Endothelial cell of umbilical vein (primary cell): ENCODE data around the gene SH3BP2. TPM values are rescaled to one million over a fixed set of nuclear protein-coding genes. Genes with fewer than 3 reads are reported as not detected.

Experiments used
- BruUV-seq: library from RNA; stranded (reverse); fragments of 400-500 nt; replicated peaks from 2 replicates; lab custom pipeline; 2021; lab: Mats Ljungman, UMichigan
- CTCF ChIA-PET: fragments of 300-600, 350-600 bp; sonication (Branson Sonifier 250); formaldehyde crosslinking; loops from one replicate; lab custom pipeline; 2021; ENCODE audit warnings: antibody characterized with exemption, inconsistent platforms; lab: Charles Lee
- POLR2A ChIA-PET: fragments of 300-600, 350-600 bp; sonication (Branson Sonifier 250); formaldehyde crosslinking; loops from one replicate; lab custom pipeline; 2021; ENCODE audit warnings: antibody characterized with exemption, inconsistent platforms; lab: Charles Lee
- DNase-seq: peaks from one replicate; pipeline ENCODE4 v3.0.0-alpha.2; 2011; ENCODE audit warnings: low read depth, low spot score
- FAIRE-seq: peaks from 2 replicates; lab custom pipeline; 2011; peaks lifted over from hg19 to GRCh38; lab: Jason Lieb, UNC
- H2AFZ ChIP-seq: 2 replicates; pipeline ENCODE4 v1.6.0; 2012; ENCODE audit warnings: low read depth, low read length, control low read depth, inconsistent platforms
- H3K27ac ChIP-seq: 2 replicates; pipeline ENCODE4 v1.5.1; 2011; ENCODE audit warnings: low read depth, mild to moderate bottlenecking, control low read depth, low read length, moderate library complexity; ENCODE audit not compliant: insufficient read depth
- H3K27me3 ChIP-seq, 2 experiments: 2 replicates each; pipeline versions ENCODE4 v1.6.0 to v1.6.1; 2011; ENCODE audit warnings: low read length in 2 of 2, mixed read lengths in 1 of 2; ENCODE audit not compliant: control insufficient read depth in 2 of 2, insufficient read depth in 2 of 2
- H3K36me3 ChIP-seq, 2 experiments: 2 replicates in 1 of 2; 3 replicates in 1 of 2; pipeline ENCODE4 v1.5.1; 2011; ENCODE audit warnings: low read length in 2 of 2, mild to moderate bottlenecking in 1 of 2, moderate library complexity in 1 of 2; ENCODE audit not compliant: control insufficient read depth in 2 of 2, insufficient read depth in 2 of 2; ENCODE audit errors: extremely low read depth in 1 of 2
- H3K4me1 ChIP-seq: 3 replicates; pipeline ENCODE4 v1.5.1; 2011; ENCODE audit warnings: mild to moderate bottlenecking, low read length; ENCODE audit not compliant: control insufficient read depth, insufficient read depth; ENCODE audit errors: extremely low read depth
- H3K4me2 ChIP-seq: 2 replicates; pipeline ENCODE4 v1.6.1; 2011; ENCODE audit warnings: low read length, control low read depth, mixed read lengths; ENCODE audit not compliant: insufficient read depth
- H3K4me3 ChIP-seq, 3 experiments: fragments of 200-600 bp in 1 of 3; sonication (generic), shearing (Covaris generic) in 1 of 3; replicated peaks in 1 of 3; 2 replicates each; pipeline ENCODE4 v1.5.1; 2011 to 2016; ENCODE audit warnings: control low read depth in 3 of 3, low read length in 3 of 3, mild to moderate bottlenecking in 2 of 3, inconsistent platforms in 1 of 3, low read depth in 1 of 3, moderate library complexity in 1 of 3; ENCODE audit not compliant: insufficient read depth in 1 of 3
- H3K79me2 ChIP-seq: 2 replicates; pipeline ENCODE4 v1.6.0; 2012; ENCODE audit warnings: low read length, inconsistent platforms; ENCODE audit not compliant: control insufficient read depth, insufficient read depth
- H3K9ac ChIP-seq: replicated peaks from 2 replicates; pipeline ENCODE3; 2011; ENCODE audit warnings: low read length, control low read depth; ENCODE audit not compliant: insufficient read depth; ENCODE audit errors: extremely low read depth
- H3K9me1 ChIP-seq: replicated peaks from 3 replicates; pipeline ENCODE4 v1.6.0; 2011; ENCODE audit warnings: mild to moderate bottlenecking, low read length; ENCODE audit not compliant: control insufficient read depth, insufficient read depth; ENCODE audit errors: extremely low read depth
- H3K9me3 ChIP-seq: replicated peaks from 2 replicates; pipeline ENCODE4 v1.5.1; 2012; ENCODE audit warnings: low read length, inconsistent platforms; ENCODE audit not compliant: control insufficient read depth, insufficient read depth
- H4K20me1 ChIP-seq: replicated peaks from 2 replicates; pipeline ENCODE3; 2011; ENCODE audit warnings: mild to moderate bottlenecking, low read length; ENCODE audit not compliant: control insufficient read depth, insufficient read depth; ENCODE audit errors: extremely low read depth
- CTCF ChIP-seq, 2 donors: IDR thresholded peaks; 1 replicate in 1 of 2; 2 replicates in 1 of 2; pipeline ENCODE4 v1.5.1; 2011; ENCODE audit warnings: low read length in 2 of 2, mild to moderate bottlenecking in 2 of 2, moderate library complexity in 2 of 2, control low read depth in 1 of 2, inconsistent platforms in 1 of 2, low read depth in 1 of 2; ENCODE audit not compliant: insufficient read depth in 1 of 2; ENCODE audit errors: extremely low read depth in 1 of 2
- EZH2 ChIP-seq: IDR thresholded peaks from 2 replicates; pipeline ENCODE4 v1.6.1; 2012; ENCODE audit warnings: borderline replicate concordance, low read depth, mild to moderate bottlenecking, moderate library complexity, low read length, inconsistent platforms; ENCODE audit not compliant: severe bottlenecking
- FOS ChIP-seq: IDR thresholded peaks from 2 replicates; pipeline ENCODE4 v1.6.1; 2011; ENCODE audit warnings: mild to moderate bottlenecking, low read length, moderate library complexity, borderline replicate concordance; ENCODE audit not compliant: insufficient read depth
- GATA2 ChIP-seq: IDR thresholded peaks from 2 replicates; pipeline ENCODE4 v1.7.0; 2011; ENCODE audit warnings: low read depth, mild to moderate bottlenecking, moderate library complexity, mixed read lengths, low read length; ENCODE audit not compliant: insufficient read length, insufficient read depth
- JUN ChIP-seq: IDR thresholded peaks from 2 replicates; pipeline ENCODE4 v1.6.1; 2011; ENCODE audit warnings: borderline replicate concordance, low read depth; ENCODE audit not compliant: insufficient read length, insufficient read depth
- MAX ChIP-seq: IDR thresholded peaks from 2 replicates; pipeline ENCODE4 v1.6.1; 2011; ENCODE audit not compliant: insufficient read depth, insufficient read length
- MYC ChIP-seq: IDR thresholded peaks from one replicate; pipeline ENCODE4 v1.6.1; 2011; ENCODE audit warnings: mild to moderate bottlenecking, low read depth, low read length
- POLR2A ChIP-seq: IDR thresholded peaks from 2 replicates; pipeline ENCODE4 v1.6.1; 2012; ENCODE audit warnings: low read depth, mild to moderate bottlenecking, control low read depth, low read length
- POLR2AphosphoS5 ChIP-seq: IDR thresholded peaks from 2 replicates; pipeline ENCODE4 v1.6.1; 2012; ENCODE audit warnings: low read depth, mild to moderate bottlenecking, control low read depth, low read length, moderate library complexity; ENCODE audit not compliant: insufficient read depth
- dilution Hi-C: fragments of 300-500 bp; cut with MboI; formaldehyde crosslinking; loops from one replicate; pipeline ENCODE4 v1.15.0; 2019; ENCODE audit warnings: low sequenced_read_pairs; ENCODE audit not compliant: extremely low pct_ligation_motif_present
- intact Hi-C: fragments of 100-400 bp; cut with micrococcal nuclease; formaldehyde crosslinking; loops from one replicate; pipeline ENCODE4 v1.10.0; 2022
- polyA plus RNA-seq, 4 experiments: library from polyadenylated mRNA; depleted of rRNA in 3 of 4; stranded (reverse) in 3 of 4; unstranded in 1 of 4; fragments of >200 nt; gene quantifications; 2 replicates each; pipeline versions ENCODE4 v1.2.1 to v1.2.3, GENCODE V29; 2011 to 2012; ENCODE audit warnings: missing spikeins in 1 of 4
- total RNA-seq: library from RNA; stranded (reverse); gene quantifications from 2 replicates; pipeline ENCODE4 v1.2.3, GENCODE V29; 2021

Gene SH3BP2
- total and polyA plus RNA-seq, 2 donors (not counting 3 experiments of a cell fraction or from before 2014, with no cell fraction given) = 69.2 to 73.9 TPM

GRCh38 chr4:2847302-2847871 is 54.5 kb downstream of the SH3BP2 start:
- no peak for TF ChIP-seq EZH2
- TF ChIP-seq GATA2 = no peak
- TF ChIP-seq MYC = no peak
- no peak for TF ChIP-seq POLR2A
- TF ChIP-seq MAX = no peak
- TF ChIP-seq POLR2AphosphoS5 = no peak
- TF ChIP-seq FOS = no peak
- no peak for TF ChIP-seq JUN
- TF ChIP-seq CTCF (IDR thresholded peaks at IDR 0.05; ENCODE audit: extremely low read depth in 1 of 2, insufficient read depth in 1 of 2, low read depth in 1 of 2, low read length in 2 of 2) = no peak
- no peaks in the 10 kb centered on the region for H3K36me3 ChIP-seq
- H3K9me1 ChIP-seq = no peaks in the 10 kb centered on the region
- intact Hi-C loops (no loop called here), dilution Hi-C loops (no loop called here)
- H3K4me2 ChIP-seq = no peak overlapping the region
- ChIA-PET CTCF (interaction anchor here (1.6 to 1.8 kb wide), 2 partner anchors 10 to 44 kb away, joined by 3 to 5 read pairs; no protein-coding TSS in a partner anchor), POLR2A (interaction anchor here (0.7 kb wide), 1 partner anchor 452 kb away, joined by 7 read pairs; no protein-coding TSS in a partner anchor)
- no peaks in the 10 kb centered on the region for H3K9me3 ChIP-seq
- H3K79me2 ChIP-seq = peaks cover 78% of the 10 kb centered on the region
- no peak overlapping the region for H3K4me3 ChIP-seq
- no peak overlapping the region for H2AFZ ChIP-seq
- no peak for DNase-seq
- no peak overlapping the region for H3K27ac ChIP-seq
- FAIRE-seq = no peak
- no peaks in the 10 kb centered on the region for H3K27me3 ChIP-seq
- peaks cover 19% of the 10 kb centered on the region for H3K4me1 ChIP-seq
- H4K20me1 ChIP-seq = peaks cover 11% of the 10 kb centered on the region
- no peak overlapping the region for H3K9ac ChIP-seq
- BruUV-seq = no TSS peak
